Osteoblast (primary cell): ENCODE results near the gene CASQ2. TPM values are rescaled to one million over a fixed set of nuclear protein-coding genes. Genes with fewer than 3 reads are reported as not detected.
A peak's percentile ranks its signal among the peaks of the same experiment; 100 is the strongest.

Experiments
- DNase-seq: peaks from one replicate; pipeline ENCODE4 v3.0.0; 2011; ENCODE audit warnings: low spot score, mixed read lengths; ENCODE audit not compliant: insufficient read length; ENCODE audit errors: missing footprints
- H2AFZ ChIP-seq: 2 replicates; pipeline ENCODE4 v1.6.0; 2011; ENCODE audit warnings: mild to moderate bottlenecking, low read length
- H3K27ac ChIP-seq: 2 replicates; pipeline ENCODE4 v1.5.1; 2011; ENCODE audit warnings: mild to moderate bottlenecking, low read depth, low read length, moderate library complexity
- H3K27me3 ChIP-seq: 2 replicates; pipeline ENCODE4 v1.6.0; 2012; ENCODE audit warnings: mild to moderate bottlenecking, control low read depth, inconsistent platforms, low read length, moderate library complexity; ENCODE audit not compliant: insufficient read depth
- H3K36me3 ChIP-seq: 2 replicates; pipeline ENCODE4 v1.5.1; 2011; ENCODE audit warnings: mild to moderate bottlenecking, low read length, control low read depth, moderate library complexity; ENCODE audit not compliant: insufficient read depth
- H3K4me1 ChIP-seq: 2 replicates; pipeline ENCODE4 v1.5.1; 2011; ENCODE audit warnings: mild to moderate bottlenecking, low read length, control low read depth, moderate library complexity; ENCODE audit not compliant: insufficient read depth
- H3K4me2 ChIP-seq: 2 replicates; pipeline ENCODE4 v1.6.0; 2011; ENCODE audit warnings: mild to moderate bottlenecking, low read length; ENCODE audit not compliant: insufficient read depth
- H3K4me3 ChIP-seq: fragments of 200-600 bp; sonication (generic); 3 replicates; pipeline ENCODE4 v1.5.1; 2012; ENCODE audit warnings: mild to moderate bottlenecking, low read length, inconsistent platforms; ENCODE audit not compliant: insufficient read depth
- H3K79me2 ChIP-seq: 2 replicates; pipeline ENCODE4 v1.6.0; 2012; ENCODE audit warnings: mild to moderate bottlenecking, low read length, control low read depth, inconsistent platforms; ENCODE audit not compliant: insufficient read depth
- H3K9me3 ChIP-seq: 2 replicates; pipeline ENCODE4 v1.5.1; 2011; ENCODE audit warnings: low read depth, low read length, control low read depth
- H4K20me1 ChIP-seq: 2 replicates; pipeline ENCODE4 v1.6.0; 2012; ENCODE audit warnings: mild to moderate bottlenecking, low read length, control low read depth; ENCODE audit not compliant: insufficient read depth
- total RNA-seq: library from RNA; depleted of rRNA; stranded (reverse); fragments of >200 nt; gene quantifications from 2 replicates; pipeline ENCODE4 v1.2.3, GENCODE V29; 2012
- TF ChIP-seq, protein P1 (sequence below): IDR thresholded peaks from 2 replicates; pipeline ENCODE4 v1.5.1; 2011; ENCODE audit warnings: mild to moderate bottlenecking, low read depth, low read length, moderate library complexity; ENCODE audit errors: extremely low read depth

CASQ2 gene
- total RNA-seq, 1 donor = not detected

DNA sequence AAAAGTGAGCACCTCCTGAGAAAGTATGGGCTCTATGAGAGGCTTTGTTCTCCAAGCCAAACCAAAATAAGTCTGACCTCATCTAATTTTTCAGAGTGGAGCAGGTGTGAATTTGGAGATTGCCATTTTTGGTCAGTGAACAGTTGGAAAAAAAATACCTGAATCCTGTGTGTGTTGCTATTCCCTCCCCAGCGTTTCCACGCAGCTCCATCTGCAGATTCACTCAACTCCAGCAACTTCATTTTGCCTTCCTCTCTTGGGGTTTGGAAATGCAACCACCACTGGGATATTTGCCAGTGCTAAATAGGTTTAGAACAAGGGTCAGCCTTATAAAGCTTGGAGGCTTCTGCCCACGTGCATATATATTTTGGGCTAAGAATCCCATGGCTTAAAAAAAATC, 11.2 kb downstream of the CASQ2 start:
- DNase-seq = no peak
- no peaks in the 10 kb centered on the region for H3K36me3 ChIP-seq
- no peaks in the 10 kb centered on the region for H3K9me3 ChIP-seq
- no peaks in the 10 kb centered on the region for H3K4me1 ChIP-seq
- no peak overlapping the region for H2AFZ ChIP-seq
- H3K27ac ChIP-seq = no peak overlapping the region
- H3K4me3 ChIP-seq = no peak overlapping the region
- no peaks in the 10 kb centered on the region for H4K20me1 ChIP-seq
- no peaks in the 10 kb centered on the region for H3K79me2 ChIP-seq
- H3K27me3 ChIP-seq = peaks cover 29% of the 10 kb centered on the region
- H3K4me2 ChIP-seq = no peak overlapping the region
- TF ChIP-seq, protein P1, sequence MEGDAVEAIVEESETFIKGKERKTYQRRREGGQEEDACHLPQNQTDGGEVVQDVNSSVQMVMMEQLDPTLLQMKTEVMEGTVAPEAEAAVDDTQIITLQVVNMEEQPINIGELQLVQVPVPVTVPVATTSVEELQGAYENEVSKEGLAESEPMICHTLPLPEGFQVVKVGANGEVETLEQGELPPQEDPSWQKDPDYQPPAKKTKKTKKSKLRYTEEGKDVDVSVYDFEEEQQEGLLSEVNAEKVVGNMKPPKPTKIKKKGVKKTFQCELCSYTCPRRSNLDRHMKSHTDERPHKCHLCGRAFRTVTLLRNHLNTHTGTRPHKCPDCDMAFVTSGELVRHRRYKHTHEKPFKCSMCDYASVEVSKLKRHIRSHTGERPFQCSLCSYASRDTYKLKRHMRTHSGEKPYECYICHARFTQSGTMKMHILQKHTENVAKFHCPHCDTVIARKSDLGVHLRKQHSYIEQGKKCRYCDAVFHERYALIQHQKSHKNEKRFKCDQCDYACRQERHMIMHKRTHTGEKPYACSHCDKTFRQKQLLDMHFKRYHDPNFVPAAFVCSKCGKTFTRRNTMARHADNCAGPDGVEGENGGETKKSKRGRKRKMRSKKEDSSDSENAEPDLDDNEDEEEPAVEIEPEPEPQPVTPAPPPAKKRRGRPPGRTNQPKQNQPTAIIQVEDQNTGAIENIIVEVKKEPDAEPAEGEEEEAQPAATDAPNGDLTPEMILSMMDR = no peak

DNA sequence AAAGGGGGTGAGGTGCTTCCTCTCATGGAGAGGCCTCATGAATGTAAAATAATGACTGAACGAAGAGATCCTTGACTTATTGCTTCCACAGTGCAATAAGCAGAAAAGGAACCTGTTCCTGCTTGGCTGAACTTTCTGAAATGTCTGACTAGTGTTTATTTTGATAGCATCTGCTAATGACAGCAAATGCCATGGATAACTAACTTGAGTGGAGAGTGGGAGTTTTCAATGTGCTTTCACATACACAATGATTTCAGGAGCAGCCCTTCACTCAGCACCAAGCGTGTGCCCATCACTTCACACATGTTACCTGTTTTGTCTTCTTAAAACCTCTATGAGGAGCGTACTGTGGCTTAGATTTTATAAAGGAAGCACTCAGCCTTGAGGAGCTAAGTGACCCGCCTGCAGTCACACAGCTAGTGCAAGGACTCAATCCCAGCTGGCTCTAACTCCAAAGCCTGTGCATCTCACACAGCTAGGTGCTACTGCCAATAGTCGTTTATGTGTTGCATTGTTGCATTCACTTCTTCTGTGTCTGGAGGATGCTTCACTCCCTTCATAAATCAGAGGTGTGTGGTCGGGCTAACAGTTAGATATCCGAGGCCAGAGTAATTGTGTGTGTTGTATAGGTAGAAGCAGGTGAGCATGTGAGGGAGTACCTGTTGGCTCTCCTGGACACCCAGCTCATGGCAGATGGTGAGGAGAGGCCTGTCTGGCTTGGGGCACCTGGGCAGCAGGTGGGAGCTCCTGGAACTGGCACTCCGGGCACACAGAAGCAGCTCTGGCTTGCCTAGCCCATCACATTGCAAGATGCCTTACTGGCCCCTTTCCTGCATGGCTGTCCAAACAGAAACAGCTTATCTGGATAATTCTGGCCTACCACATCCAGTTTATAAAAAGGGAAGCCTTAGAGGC, 12.8 kb downstream of the CASQ2 start:
- TF ChIP-seq, protein P1 = no peak
- H3K79me2 ChIP-seq = no peaks in the 10 kb centered on the region
- H2AFZ ChIP-seq = no peak overlapping the region
- H3K9me3 ChIP-seq = no peaks in the 10 kb centered on the region
- H3K27ac ChIP-seq = no peak overlapping the region
- H3K36me3 ChIP-seq = no peaks in the 10 kb centered on the region
- H3K4me3 ChIP-seq = no peak overlapping the region
- H3K4me1 ChIP-seq = no peaks in the 10 kb centered on the region
- H3K27me3 ChIP-seq = peaks cover 34% of the 10 kb centered on the region
- no peak for DNase-seq
- no peak overlapping the region for H3K4me2 ChIP-seq
- H4K20me1 ChIP-seq = no peaks in the 10 kb centered on the region

DNA sequence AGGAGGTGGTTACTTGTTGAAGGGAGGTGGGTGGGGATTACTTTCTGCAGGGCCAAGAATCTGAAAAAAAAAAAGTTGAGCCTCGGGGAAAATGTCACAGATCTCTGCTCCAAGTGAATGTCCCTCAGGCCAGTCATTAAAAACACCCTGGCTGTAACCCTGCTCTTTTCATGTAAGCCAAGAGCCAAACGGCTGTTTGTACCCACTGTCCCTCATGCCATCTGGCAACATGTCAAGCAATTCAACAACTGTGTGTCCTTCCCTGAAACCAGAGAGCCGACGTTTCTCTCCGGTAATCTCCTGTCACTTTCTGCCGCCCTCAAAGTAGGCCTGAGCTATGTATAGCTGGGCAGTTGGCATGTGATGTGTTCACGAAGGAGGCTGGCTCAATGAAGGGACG, 14.7 kb downstream of the CASQ2 start:
- Histone ChIP-seq H3K4me2 (no peak overlapping the region), H3K27ac (no peak overlapping the region), H3K79me2 (no peaks in the 10 kb centered on the region), H3K4me3 (no peak overlapping the region), H4K20me1 (no peaks in the 10 kb centered on the region), H3K9me3 (no peaks in the 10 kb centered on the region), H2AFZ (peak overlapping the region; percentile 7), H3K4me1 (no peaks in the 10 kb centered on the region), H3K27me3 (peaks cover 34% of the 10 kb centered on the region), H3K36me3 (no peaks in the 10 kb centered on the region)
- DNase-seq = no peak
- TF ChIP-seq, protein P1 = no peak

DNA sequence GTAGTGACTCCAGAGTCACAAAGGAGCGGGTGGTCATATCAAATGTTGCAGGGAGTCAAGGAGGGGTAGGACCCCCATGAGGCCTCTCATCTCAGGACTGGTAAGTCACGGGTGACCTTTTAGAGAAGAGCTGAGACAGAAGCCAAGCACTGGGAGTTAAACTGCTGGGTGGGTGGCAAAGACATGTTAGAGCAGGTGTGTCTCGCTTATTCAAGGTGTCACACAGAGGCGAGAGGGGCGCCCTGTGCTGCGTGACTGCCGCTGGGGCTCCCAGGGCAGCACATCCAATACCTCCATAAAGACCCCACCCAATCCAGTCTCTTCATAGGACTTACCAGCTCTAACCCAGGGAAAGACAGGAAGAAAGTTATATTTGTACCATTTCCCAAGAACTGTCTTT, 15.2 kb downstream of the CASQ2 start:
- Histone ChIP-seq H3K4me1 (no peaks in the 10 kb centered on the region), H3K4me3 (no peak overlapping the region), H3K79me2 (no peaks in the 10 kb centered on the region), H3K9me3 (no peaks in the 10 kb centered on the region), H2AFZ (no peak overlapping the region), H3K4me2 (no peak overlapping the region), H3K27ac (no peak overlapping the region), H3K27me3 (peaks cover 34% of the 10 kb centered on the region), H4K20me1 (no peaks in the 10 kb centered on the region), H3K36me3 (no peaks in the 10 kb centered on the region)
- TF ChIP-seq, protein P1 = no peak
- no peak for DNase-seq
